ENCODE measurements around the gene PSMD8. TPM values are rescaled to one million over a fixed set of nuclear protein-coding genes. Genes with fewer than 3 reads are reported as not detected.
"Not testable (repeated sequence)": the region's sequence is repeated elsewhere in the genome, so short reads cannot be mapped to it uniquely, and the experiment has no call there.

Gene PSMD8
- total RNA-seq, 1 donor from 2014 or later, result 391 TPM

GRCh38 chr19:38361633-38362075 is 12.7 kb upstream of the PSMD8 start:
- DNase-seq (ENCODE audit: low read depth), result peak; percentile 65

DNA sequence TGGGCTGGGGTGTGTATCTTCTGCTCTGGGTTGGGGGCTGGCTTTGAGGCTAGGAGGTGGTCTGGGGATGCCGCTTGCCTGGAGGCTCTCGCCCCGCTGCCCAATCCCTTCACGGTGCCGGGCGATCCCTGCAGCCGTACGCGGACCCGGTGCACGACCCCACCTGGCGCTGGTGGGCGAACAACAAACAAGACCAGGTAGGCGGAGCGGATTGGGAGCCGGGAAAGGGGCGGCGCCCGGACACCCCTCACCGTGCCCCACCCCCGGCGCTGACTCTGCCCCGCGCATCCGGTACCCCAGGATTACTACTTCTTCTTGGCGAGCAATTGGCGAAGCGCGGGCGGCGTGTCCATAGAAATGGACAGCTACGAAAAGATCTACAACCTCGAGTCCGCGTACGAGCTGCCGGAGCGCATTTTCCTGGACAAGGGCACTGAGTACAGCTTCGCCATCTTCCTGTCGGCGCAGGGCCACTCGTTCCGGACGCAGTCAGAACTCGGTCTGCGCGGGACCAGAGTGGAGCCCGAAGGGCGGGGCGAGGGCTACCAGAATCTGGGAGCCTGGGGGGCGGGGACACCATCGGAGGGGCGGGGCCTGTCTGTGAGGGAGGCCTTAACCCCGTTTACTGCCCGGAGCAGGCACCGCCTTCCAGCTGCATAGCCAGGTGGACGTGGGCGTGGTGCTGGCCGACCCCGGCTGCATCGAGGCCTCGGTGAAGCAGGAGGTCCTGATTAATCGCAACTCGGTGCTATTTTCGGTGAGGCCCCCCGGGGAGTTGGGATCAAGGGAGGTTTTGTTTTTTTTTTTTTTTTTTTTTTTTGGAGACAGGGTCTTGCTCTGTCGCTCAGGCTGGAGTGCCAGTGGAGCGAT is 12.1 kb upstream of the PSMD8 start:
- DNase-seq (ENCODE audit: low read depth), result peak; percentile 55

GRCh38 chr19:38362946-38363688 is 11.3 kb upstream of the PSMD8 start:
- DNase-seq (ENCODE audit: low read depth), result not testable (repeated sequence)

DNA sequence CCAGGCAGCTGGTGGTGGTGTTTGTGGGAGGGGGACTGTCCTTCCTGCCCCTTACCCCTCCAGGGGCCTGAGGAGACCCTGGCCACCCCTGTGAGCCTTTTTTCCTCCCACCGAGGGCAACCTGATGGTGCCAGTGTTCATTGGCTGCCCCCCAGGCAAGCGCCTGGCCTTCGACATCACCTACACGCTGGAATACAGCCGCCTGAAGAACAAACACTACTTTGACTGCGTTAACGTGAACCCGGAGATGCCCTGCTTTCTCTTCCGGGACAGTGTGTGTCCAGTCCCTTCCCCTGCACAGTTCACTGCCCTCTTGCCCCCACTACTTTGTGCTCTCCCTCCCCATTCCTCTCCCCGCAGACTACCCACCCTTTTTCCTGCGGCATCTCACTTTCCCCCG is 7.3 kb upstream of the PSMD8 start:
- DNase-seq (ENCODE audit: low read depth), result no peak

GRCh38 chr19:38369584-38369983 is 4.8 kb upstream of the PSMD8 start:
- no peak for DNase-seq (ENCODE audit: low read depth)

- DNase-seq (ENCODE audit: low read depth), result no peak
Observed at GRCh38 chr19:38370299-38370698, 4.1 kb upstream of the PSMD8 start.

DNA sequence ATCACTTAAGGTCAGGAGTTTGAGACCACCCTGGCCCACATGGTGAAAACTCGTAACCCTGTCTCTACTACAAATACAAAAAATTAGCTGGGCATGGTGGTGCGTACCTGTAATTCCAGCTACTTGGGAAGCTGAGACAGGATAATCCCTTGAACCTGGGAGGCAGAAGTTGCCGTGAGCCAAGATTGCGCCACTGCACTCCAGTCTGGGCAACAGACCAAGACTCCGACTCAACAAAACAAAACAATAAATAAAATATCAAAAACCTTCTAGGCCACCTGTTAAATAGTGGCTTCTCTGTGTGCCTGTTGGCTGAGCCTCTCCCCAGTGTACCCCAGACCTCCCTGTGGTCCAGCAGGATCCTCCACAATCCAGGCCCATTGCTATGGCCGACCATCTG is 3.3 kb upstream of the PSMD8 start:
- no peak for DNase-seq (ENCODE audit: low read depth)

GRCh38 chr19:38373907-38374331 is 452 bp upstream of the PSMD8 start:
- peak; percentile 32 for DNase-seq (ENCODE audit: low read depth)

- no peak for DNase-seq (ENCODE audit: low read depth)
Observed at GRCh38 chr19:38375098-38375493, 725 bp downstream of the PSMD8 start.

GRCh38 chr19:38375748-38376147 is 1.4 kb downstream of the PSMD8 start:
- DNase-seq (ENCODE audit: low read depth), result peak; percentile 81

GRCh38 chr19:38376576-38376975 is 2.2 kb downstream of the PSMD8 start:
- DNase-seq (ENCODE audit: low read depth), result peak; percentile 62

DNA sequence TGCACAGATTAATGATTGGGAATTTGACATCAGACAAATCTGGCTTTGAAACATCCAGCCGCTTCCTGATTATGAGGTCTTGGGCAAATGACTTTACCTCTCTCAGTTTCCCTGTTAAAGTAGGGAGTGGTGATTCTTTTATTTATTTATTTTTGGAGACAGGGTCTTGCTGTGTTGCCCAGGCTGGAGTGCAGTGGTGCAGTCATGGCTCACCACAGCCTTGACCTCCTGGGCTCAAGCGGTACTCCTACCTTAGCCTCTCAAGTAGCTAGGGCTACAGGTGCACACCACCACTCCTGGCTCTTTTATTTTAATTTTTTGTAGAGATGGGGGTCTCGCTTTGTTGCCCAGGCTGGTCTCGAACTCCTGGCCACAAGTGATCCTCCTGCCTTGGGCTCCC is 2.7 kb downstream of the PSMD8 start:
- no peak for DNase-seq (ENCODE audit: low read depth)

- DNase-seq (ENCODE audit: low read depth), result no peak
Observed at GRCh38 chr19:38378866-38379265, 4.5 kb downstream of the PSMD8 start.

- no peak for DNase-seq (ENCODE audit: low read depth)
Observed at GRCh38 chr19:38381138-38381537, 6.8 kb downstream of the PSMD8 start.

- DNase-seq (ENCODE audit: low read depth), result no peak
Observed at GRCh38 chr19:38383184-38383583, 8.8 kb downstream of the PSMD8 start.

GRCh38 chr19:38383743-38384142 is 9.4 kb downstream of the PSMD8 start:
- DNase-seq (ENCODE audit: low read depth), result no peak

- peak; percentile 20 for DNase-seq (ENCODE audit: low read depth)
Observed at GRCh38 chr19:38384209-38385027, 10.0 kb downstream of the PSMD8 start.

GRCh38 chr19:38385057-38385803 is 10.9 kb downstream of the PSMD8 start:
- no peak for DNase-seq (ENCODE audit: low read depth)

DNA sequence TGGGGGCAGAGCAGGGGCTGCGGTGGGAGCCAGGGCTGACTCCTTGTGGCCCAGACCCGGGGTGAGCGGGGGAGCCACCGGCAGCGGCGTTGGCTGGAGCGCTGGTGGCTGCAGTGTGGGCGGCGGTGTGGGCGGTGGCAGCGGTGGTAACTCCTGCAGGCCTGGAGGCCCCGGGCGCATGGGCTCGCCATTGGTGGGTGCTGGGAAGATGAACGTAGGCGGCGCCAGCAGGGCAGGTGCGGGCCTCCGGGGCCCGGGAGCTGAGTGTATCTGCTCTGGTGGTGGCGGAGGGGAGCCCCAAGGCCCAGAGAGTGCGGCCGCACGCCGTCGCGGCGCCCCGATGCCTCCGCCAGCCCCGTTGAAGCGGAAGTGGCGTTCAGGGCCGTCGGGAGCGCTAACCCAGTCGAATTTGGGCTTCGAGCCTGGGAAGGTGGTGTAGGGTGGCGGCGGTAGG is 11.5 kb downstream of the PSMD8 start:
- no peak for DNase-seq (ENCODE audit: low read depth)

- DNase-seq (ENCODE audit: low read depth), result no peak
Observed at GRCh38 chr19:38386300-38386970, 12.1 kb downstream of the PSMD8 start.

All from myocyte (in vitro differentiated cells).